ENCODE measurements around the gene SRRM1.

The SRRM1 gene

GRCh38 chr1:24688033-24688432 is 44.9 kb downstream of the SRRM1 start:
- no peak for TF ChIP-seq CTCF (IDR thresholded peaks at IDR 0.05)
- no peaks in the 10 kb centered on the region for H3K4me1 ChIP-seq (ENCODE audit: control insufficient read depth in 1 of 2, insufficient read depth in 1 of 2, low read depth in 1 of 2, low read length in 1 of 2)
- no peaks in the 10 kb centered on the region for H3K27me3 ChIP-seq
- no peaks in the 10 kb centered on the region for H3K36me3 ChIP-seq
- H3K9me3 ChIP-seq = no peaks in the 10 kb centered on the region
- no peak overlapping the region for H3K4me3 ChIP-seq (ENCODE audit: low read depth in 1 of 2, low read length in 1 of 2)
- no peak overlapping the region for H3K27ac ChIP-seq

DNA sequence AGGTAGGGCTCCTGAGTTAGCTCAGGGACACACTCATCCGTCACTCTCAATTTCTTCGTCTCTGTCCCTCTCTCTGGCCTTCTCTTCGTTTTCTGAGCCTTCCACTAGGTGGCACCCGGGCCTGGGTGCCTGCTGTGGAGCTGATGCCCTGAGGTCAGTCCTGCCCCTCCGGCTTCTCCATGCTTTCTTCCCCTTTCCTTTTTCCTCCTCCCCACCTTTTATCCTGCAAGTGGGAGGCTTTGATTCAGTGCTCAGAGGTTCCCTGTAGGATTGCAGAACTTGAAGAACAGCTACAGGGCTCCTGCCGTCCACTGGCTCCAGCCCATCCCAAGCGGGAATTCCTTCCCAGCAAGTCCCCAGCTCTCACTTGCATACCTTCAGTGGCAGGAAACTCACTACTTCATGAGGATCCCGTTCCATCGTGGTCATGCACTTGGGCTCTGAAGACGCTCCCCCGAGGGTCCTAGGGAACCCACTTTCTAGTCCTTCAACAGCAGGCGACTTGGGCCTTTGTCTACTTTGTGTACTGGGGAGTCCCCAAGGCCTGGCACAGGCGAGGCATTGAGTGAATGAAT is 45.6 kb downstream of the SRRM1 start:
- Histone ChIP-seq H3K9me3 (no peaks in the 10 kb centered on the region), H3K4me1 (ENCODE audit: control insufficient read depth in 1 of 2, insufficient read depth in 1 of 2, low read depth in 1 of 2, low read length in 1 of 2) (no peaks in the 10 kb centered on the region), H3K36me3 (no peaks in the 10 kb centered on the region), H3K27me3 (no peaks in the 10 kb centered on the region), H3K4me3 (ENCODE audit: low read depth in 1 of 2, low read length in 1 of 2) (no peak overlapping the region), H3K27ac (no peak overlapping the region)
- peak; percentile 43 for TF ChIP-seq CTCF (IDR thresholded peaks at IDR 0.05)

GRCh38 chr1:24691051-24691450 is 47.9 kb downstream of the SRRM1 start:
- Histone ChIP-seq H3K36me3 (no peaks in the 10 kb centered on the region), H3K27ac (no peak overlapping the region), H3K27me3 (no peaks in the 10 kb centered on the region), H3K9me3 (no peaks in the 10 kb centered on the region), H3K4me1 (ENCODE audit: control insufficient read depth in 1 of 2, insufficient read depth in 1 of 2, low read depth in 1 of 2, low read length in 1 of 2) (no peaks in the 10 kb centered on the region), H3K4me3 (ENCODE audit: low read depth in 1 of 2, low read length in 1 of 2) (no peak overlapping the region)
- TF ChIP-seq CTCF (IDR thresholded peaks at IDR 0.05) = no peak

- no peaks in the 10 kb centered on the region for H3K27me3 ChIP-seq
- H3K27ac ChIP-seq = no peak overlapping the region
- H3K4me1 ChIP-seq (ENCODE audit: control insufficient read depth in 1 of 2, insufficient read depth in 1 of 2, low read depth in 1 of 2, low read length in 1 of 2) = no peaks in the 10 kb centered on the region
- no peaks in the 10 kb centered on the region for H3K36me3 ChIP-seq
- H3K4me3 ChIP-seq (ENCODE audit: low read depth in 1 of 2, low read length in 1 of 2) = no peak overlapping the region
- H3K9me3 ChIP-seq = no peaks in the 10 kb centered on the region
- TF ChIP-seq CTCF (IDR thresholded peaks at IDR 0.05) = no peak
Observed at GRCh38 chr1:24692351-24692980, 49.4 kb downstream of the SRRM1 start.

DNA sequence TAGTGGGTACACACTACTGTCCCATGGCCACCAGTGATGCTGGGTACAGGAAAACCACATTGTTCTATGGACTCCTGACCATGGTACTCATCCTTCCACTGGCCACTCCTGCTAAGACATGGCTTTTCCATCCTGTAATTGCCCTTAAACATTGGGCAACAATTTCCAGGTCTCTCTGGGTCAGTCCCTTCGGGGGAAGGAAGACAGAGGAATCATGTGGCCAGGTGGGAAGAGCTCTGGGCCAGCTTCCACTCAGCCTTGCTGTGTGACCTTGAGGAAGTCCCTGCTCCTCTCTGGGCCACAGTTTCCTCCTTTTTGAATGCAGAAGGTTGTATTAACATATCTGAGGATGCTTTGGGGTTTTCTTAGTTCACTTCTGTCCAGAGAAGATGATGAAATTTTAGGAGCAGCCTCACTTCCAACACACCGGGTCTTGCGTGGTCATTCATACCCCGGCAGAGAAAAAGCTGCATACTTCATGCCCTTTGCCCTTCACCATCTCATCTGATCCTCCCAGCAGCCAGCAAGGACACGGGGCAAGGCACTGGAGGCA is 50.8 kb downstream of the SRRM1 start:
- no peaks in the 10 kb centered on the region for H3K9me3 ChIP-seq
- no peaks in the 10 kb centered on the region for H3K27me3 ChIP-seq
- H3K4me1 ChIP-seq (ENCODE audit: control insufficient read depth in 1 of 2, insufficient read depth in 1 of 2, low read depth in 1 of 2, low read length in 1 of 2) = no peaks in the 10 kb centered on the region
- no peak for TF ChIP-seq CTCF (IDR thresholded peaks at IDR 0.05)
- H3K36me3 ChIP-seq = no peaks in the 10 kb centered on the region
- no peak overlapping the region for H3K27ac ChIP-seq
- H3K4me3 ChIP-seq (ENCODE audit: low read depth in 1 of 2, low read length in 1 of 2) = no peak overlapping the region

Data from neutrophil (primary cell).